Choroid plexus epithelial cell (primary cell): ENCODE data around the gene IPO9.
"Not testable (repeated sequence)": the region's sequence is repeated elsewhere in the genome, so short reads cannot be mapped to it uniquely, and the experiment has no call there.

ENCODE experiments used
- DNase-seq: peaks from one replicate; pipeline ENCODE4 v3.0.0-alpha.2; 2010; ENCODE audit warnings: low read depth
- H3K4me3 ChIP-seq: 2 replicates; pipeline ENCODE4 v1.5.1; 2011; ENCODE audit warnings: low read depth, mild to moderate bottlenecking, control low read depth, low read length, moderate library complexity
- TF ChIP-seq, protein P1 (sequence below): conservative IDR thresholded peaks from 2 replicates; pipeline ENCODE4 v1.5.1; 2011; ENCODE audit warnings: low read depth, mild to moderate bottlenecking, control low read depth, inconsistent platforms, low read length, moderate library complexity

IPO9 gene

DNA sequence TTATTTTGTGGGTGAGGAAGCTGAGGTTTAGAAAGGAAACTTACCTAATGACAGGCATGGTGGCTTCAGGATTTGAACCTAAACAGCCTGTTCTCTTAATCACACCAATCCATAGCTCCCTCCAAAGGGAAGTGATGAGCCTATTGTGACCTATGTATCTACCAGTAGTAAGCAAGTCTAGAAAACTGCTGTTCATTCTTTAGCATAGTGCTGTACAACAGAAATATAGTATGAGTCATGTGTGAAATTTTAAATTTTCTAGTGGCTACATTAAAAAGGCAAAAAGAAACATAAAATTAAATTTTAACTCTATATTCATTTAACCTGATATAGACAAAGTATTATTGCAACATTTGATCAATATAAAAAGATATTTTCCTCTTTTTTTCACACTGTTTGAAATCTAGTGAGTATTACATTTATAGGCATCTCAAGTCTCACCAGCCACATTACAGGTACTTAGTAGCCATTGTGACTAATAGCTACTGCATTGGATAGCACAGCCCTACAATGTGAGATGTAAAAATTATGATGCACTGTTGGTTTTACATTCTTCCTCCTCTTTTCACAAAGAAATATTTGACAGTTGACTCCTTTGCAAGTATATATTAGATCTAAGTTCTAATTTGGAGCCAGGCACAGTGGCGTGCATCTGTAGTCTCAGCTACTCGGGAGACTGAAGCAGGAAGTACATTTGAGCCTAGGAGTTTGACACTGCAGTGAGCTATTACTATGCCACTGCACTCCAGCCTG lies 16.6 kb downstream of the IPO9 start:
- H3K4me3 ChIP-seq: no peak overlapping the region
- DNase-seq: no peak
- TF ChIP-seq, protein P1, sequence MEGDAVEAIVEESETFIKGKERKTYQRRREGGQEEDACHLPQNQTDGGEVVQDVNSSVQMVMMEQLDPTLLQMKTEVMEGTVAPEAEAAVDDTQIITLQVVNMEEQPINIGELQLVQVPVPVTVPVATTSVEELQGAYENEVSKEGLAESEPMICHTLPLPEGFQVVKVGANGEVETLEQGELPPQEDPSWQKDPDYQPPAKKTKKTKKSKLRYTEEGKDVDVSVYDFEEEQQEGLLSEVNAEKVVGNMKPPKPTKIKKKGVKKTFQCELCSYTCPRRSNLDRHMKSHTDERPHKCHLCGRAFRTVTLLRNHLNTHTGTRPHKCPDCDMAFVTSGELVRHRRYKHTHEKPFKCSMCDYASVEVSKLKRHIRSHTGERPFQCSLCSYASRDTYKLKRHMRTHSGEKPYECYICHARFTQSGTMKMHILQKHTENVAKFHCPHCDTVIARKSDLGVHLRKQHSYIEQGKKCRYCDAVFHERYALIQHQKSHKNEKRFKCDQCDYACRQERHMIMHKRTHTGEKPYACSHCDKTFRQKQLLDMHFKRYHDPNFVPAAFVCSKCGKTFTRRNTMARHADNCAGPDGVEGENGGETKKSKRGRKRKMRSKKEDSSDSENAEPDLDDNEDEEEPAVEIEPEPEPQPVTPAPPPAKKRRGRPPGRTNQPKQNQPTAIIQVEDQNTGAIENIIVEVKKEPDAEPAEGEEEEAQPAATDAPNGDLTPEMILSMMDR: no peak

DNA sequence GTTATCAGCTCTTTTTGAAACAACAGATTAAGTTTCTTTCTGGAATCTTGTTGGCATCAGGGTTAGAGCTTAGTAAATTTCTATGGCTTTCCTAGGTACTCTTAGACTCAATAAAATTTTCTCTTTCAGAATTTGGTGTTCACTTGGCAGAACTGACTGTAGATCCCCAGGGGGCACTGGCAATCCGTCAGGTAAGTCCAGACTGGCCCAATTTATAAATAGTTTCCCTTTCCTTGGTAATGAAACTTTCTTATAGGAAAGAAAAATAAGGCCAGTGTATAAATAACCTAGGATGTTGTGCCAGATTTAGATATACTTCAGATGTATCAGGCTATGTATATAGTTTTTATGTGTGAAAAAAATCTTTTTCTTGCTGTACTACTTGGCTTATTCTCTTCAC lies 18.2 kb downstream of the IPO9 start:
- TF ChIP-seq, protein P1: no peak
- DNase-seq: no peak
- no peak overlapping the region for H3K4me3 ChIP-seq

DNA sequence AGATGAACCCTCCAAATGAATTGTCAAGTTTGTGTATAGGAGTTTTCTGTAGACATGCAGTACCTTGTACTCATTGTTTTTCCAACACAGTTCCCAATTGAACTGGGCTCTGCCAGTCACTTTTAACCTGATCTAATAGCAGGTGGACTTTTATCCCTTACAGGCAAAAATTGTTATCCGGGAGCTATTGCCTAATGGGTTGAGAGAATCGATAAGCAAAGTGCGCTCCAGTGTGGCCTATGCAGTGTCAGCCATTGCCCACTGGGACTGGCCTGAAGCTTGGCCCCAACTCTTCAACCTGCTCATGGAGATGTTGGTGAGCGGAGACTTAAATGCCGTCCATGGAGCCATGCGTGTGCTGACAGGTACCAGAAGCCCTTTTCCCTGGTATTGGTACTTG lies 19.3 kb downstream of the IPO9 start:
- no peak overlapping the region for H3K4me3 ChIP-seq
- DNase-seq: no peak
- TF ChIP-seq, protein P1: no peak

DNA sequence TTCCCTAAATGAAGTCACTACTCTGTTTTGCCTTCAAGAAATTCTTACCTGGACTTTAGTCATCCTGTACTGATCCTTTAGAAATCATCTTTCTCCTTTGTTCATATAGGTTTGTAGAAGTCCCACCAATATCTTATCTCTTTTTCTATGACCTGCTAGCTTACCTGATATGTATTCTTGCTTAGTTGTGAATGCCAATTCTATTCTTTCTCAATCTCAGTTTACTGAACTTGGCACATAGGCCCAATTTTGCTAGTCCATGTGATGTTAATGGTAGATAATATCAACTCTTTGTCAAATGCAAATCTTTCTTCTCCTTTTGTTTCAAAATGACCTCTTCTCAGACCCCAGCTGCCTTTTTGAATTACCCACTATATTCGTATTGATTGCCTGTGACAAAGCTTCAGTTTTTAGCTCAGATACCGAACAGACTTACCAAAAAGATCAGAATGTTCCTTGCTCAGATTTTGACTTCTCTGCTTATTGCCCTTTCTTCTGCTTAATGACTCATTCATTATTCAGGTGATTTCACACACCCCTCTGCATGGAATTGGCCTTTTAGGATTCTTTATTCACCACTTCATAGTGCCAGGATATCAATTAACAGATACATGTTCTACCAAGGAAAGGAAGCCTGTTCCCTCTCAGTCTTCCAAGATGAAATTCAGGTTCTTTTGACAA lies 20.6 kb downstream of the IPO9 start:
- no peak for DNase-seq
- TF ChIP-seq, protein P1: no peak
- H3K4me3 ChIP-seq: no peak overlapping the region

DNA sequence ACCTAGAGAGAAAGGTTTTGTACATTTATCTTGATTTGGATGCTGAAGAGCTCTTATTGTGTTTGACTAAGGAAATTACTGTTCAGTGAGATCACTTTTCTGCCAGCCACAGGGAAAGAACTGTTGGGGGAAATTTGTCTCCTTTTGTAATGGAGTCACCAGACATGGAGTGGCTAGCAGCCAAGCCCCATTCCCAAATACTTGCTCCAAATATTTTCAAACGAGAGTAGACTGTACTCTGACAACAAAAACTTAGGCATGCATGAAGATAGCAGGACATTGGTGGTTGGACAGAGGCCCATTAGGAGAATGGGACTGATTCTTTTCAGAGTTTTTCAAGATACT lies 21.1 kb downstream of the IPO9 start:
- TF ChIP-seq, protein P1: no peak
- no peak overlapping the region for H3K4me3 ChIP-seq
- peak; percentile 79 for DNase-seq

DNA sequence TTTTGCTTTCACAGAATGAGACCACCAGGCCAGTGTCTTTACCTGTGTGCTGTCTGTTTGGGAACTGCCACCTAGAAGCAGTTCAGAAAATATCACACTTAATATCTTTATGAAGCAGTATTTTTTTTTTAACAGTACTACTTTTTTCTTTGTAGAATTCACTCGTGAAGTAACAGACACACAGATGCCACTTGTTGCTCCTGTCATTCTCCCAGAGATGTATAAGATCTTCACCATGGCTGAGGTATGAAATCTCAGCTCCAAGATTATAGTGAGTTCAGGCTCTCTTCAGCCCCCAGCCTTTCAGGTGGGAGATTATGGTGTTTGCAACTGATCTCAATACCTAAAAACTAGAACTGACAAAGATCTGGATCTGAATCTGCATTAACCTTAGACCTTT lies 23.0 kb downstream of the IPO9 start:
- no peak for DNase-seq
- H3K4me3 ChIP-seq: no peak overlapping the region
- TF ChIP-seq, protein P1: no peak

DNA sequence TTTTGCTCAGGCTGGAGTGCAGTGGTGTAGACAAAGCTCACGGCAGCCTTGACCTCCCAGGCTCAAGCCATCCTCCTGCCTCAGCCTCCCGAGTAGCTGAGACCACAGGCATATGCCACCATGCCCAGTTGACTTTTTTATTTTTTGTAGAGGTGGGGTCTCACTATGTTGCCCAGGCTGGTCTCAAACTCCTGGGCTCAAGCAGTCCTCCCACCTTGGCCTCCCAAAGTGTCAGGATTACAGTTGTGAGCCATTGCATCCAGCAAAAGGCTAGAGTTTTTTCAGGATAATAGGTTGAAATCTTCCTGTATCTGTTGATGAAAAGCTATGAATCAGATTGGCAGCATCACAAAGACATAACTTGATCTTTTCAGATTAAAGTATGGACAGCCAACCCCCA lies 27.8 kb downstream of the IPO9 start:
- H3K4me3 ChIP-seq, DNase-seq: not testable (repeated sequence)
